Choroid plexus epithelial cell (primary cell): ENCODE results near the gene EME2.

Experiments used
- DNase-seq: peaks from one replicate; pipeline ENCODE4 v3.0.0-alpha.2; 2010; ENCODE audit warnings: low read depth
- H3K4me3 ChIP-seq: 2 replicates; pipeline ENCODE4 v1.5.1; 2011; ENCODE audit warnings: low read depth, mild to moderate bottlenecking, control low read depth, low read length, moderate library complexity
- CTCF ChIP-seq: conservative IDR thresholded peaks from 2 replicates; pipeline ENCODE4 v1.5.1; 2011; ENCODE audit warnings: low read depth, mild to moderate bottlenecking, control low read depth, inconsistent platforms, low read length, moderate library complexity

The EME2 gene

GRCh38 chr16:1808691-1809090 is 36.1 kb downstream of the EME2 start:
- H3K4me3 ChIP-seq = no peak overlapping the region
- TF ChIP-seq CTCF = no peak
- no peak for DNase-seq

- DNase-seq = no peak
- TF ChIP-seq CTCF = no peak
Measured at GRCh38 chr16:1809281-1809801, 36.7 kb downstream of the EME2 start.

GRCh38 chr16:1810106-1810505 is 37.5 kb downstream of the EME2 start:
- H3K4me3 ChIP-seq = no peak overlapping the region
- no peak for TF ChIP-seq CTCF
- DNase-seq = no peak

More at GRCh38 chr16:1809281-1809801, 36.7 kb downstream of the EME2 start:
- H3K4me3 ChIP-seq = no peak overlapping the region

GRCh38 chr16:1810536-1810935 is 37.9 kb downstream of the EME2 start:
- TF ChIP-seq CTCF = no peak

GRCh38 chr16:1812732-1813163 is 40.1 kb downstream of the EME2 start:
- DNase-seq = peak; percentile 84

More at GRCh38 chr16:1810536-1810935, 37.9 kb downstream of the EME2 start:
- DNase-seq = no peak
- H3K4me3 ChIP-seq = no peak overlapping the region

GRCh38 chr16:1815461-1815860 is 42.9 kb downstream of the EME2 start:
- TF ChIP-seq CTCF = no peak
- no peak overlapping the region for H3K4me3 ChIP-seq
- DNase-seq = no peak

More at GRCh38 chr16:1812732-1813163, 40.1 kb downstream of the EME2 start:
- H3K4me3 ChIP-seq = no peak overlapping the region
- TF ChIP-seq CTCF = peak; percentile 76
